Mesothelial cell of epicardium (in vitro differentiated cells): Measurements from ENCODE around the gene RIMKLB. TPM values are rescaled to one million over a fixed set of nuclear protein-coding genes. Genes with fewer than 3 reads are reported as not detected.

ENCODE experiments used
- DNase-seq, 2 experiments: peaks; one replicate each; pipeline ENCODE4 v3.0.0; 2021; ENCODE audit warnings: low spot score in 2 of 2; ENCODE audit not compliant: unreplicated experiment in 2 of 2
- H3K27ac Mint-ChIP-seq: 2 replicates; pipeline ENCODE4 v1.8.0; 2021; ENCODE audit warnings: mixed read lengths
- H3K27me3 Mint-ChIP-seq: 2 replicates; pipeline ENCODE4 v1.8.0; 2021; ENCODE audit warnings: low read depth, mixed read lengths
- H3K36me3 Mint-ChIP-seq: 2 replicates; pipeline ENCODE4 v1.8.0; 2021; ENCODE audit warnings: mixed read lengths
- H3K4me1 Mint-ChIP-seq: 2 replicates; pipeline ENCODE4 v1.8.0; 2021; ENCODE audit warnings: mixed read lengths
- H3K4me3 Mint-ChIP-seq: 2 replicates; pipeline ENCODE4 v1.8.0; 2021; ENCODE audit warnings: mild to moderate bottlenecking, moderate library complexity, mixed read lengths
- H3K9me3 Mint-ChIP-seq: 2 replicates; pipeline ENCODE4 v1.8.0; 2021; ENCODE audit warnings: mixed read lengths
- CTCF ChIP-seq: fragments of 200-600 bp; sonication (generic); IDR thresholded peaks from one replicate; pipeline ENCODE4 v1.5.0; 2021; ENCODE audit warnings: antibody characterized with exemption; ENCODE audit not compliant: unreplicated experiment
- total RNA-seq: library from RNA; stranded (reverse); gene quantifications from 3 replicates; pipeline ENCODE4 v1.2.1, GENCODE V29; 2021

The RIMKLB gene, protein sequence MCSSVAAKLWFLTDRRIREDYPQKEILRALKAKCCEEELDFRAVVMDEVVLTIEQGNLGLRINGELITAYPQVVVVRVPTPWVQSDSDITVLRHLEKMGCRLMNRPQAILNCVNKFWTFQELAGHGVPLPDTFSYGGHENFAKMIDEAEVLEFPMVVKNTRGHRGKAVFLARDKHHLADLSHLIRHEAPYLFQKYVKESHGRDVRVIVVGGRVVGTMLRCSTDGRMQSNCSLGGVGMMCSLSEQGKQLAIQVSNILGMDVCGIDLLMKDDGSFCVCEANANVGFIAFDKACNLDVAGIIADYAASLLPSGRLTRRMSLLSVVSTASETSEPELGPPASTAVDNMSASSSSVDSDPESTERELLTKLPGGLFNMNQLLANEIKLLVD
- total RNA-seq = 121 to 124 TPM (median 123 TPM) in 3 replicates

- peak; percentile 82 to 83 for DNase-seq
- H3K9me3 Mint-ChIP-seq = no peaks in the 10 kb centered on the region
- peak within 1 kb of the TSS; percentile 85 for H3K4me3 Mint-ChIP-seq
- H3K27ac Mint-ChIP-seq = peak within 1 kb of the TSS; percentile 99
- peaks cover 3% of the 10 kb centered on the region for H3K36me3 Mint-ChIP-seq
- TF ChIP-seq CTCF = no peak
- H3K27me3 Mint-ChIP-seq = no peaks in the 10 kb centered on the region
- H3K4me1 Mint-ChIP-seq = peaks cover 50% of the 10 kb centered on the region
These were observed at the start of gene RIMKLB for GRCh38 chr12:8697476-8698131. Gene RIMKLB (plus strand): TSS chr12:8697991. CDS start chr12:8713867, 15,876 bp downstream.

DNA sequence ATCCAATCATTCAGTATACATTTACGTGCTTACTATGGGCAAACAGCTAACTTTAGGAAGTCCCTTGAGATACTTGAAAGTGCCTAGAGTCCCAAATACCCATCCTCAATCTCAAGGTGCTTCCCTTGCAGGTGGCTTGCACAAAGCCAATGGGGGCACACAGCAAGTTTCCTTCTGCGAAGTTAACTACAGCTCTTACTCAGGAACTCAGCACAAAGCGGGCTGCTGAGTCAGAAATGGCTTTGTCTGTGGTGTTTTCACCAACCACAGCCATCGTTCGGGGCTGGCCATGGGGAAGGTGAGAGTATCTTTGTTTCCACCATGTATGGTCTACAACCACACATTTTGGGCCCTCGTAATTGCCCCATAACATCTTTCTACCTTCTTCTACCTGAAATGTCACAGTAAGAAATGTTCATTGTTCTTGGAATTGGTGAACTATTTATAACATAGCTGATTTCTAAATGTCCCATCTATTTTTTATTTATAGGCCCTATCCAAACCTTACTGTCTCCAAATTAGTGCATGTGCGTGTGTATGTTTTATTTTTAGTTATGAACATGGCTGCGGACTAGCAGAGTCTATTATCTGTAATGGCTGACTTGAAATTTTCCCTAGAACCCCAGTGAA, 49.1 kb upstream of the RIMKLB start:
- Mint-ChIP-seq H3K4me1 (no peaks in the 10 kb centered on the region), H3K9me3 (no peaks in the 10 kb centered on the region), H3K36me3 (no peaks in the 10 kb centered on the region), H3K4me3 (no peak overlapping the region), H3K27me3 (no peaks in the 10 kb centered on the region), H3K27ac (no peak overlapping the region)
- no peak for DNase-seq
- no peak for TF ChIP-seq CTCF

GRCh38 chr12:8655421-8655820, 42.4 kb upstream of the RIMKLB start:
- Mint-ChIP-seq H3K4me1 (peaks cover 3% of the 10 kb centered on the region), H3K4me3 (no peak overlapping the region), H3K27me3 (no peaks in the 10 kb centered on the region), H3K9me3 (no peaks in the 10 kb centered on the region), H3K27ac (no peak overlapping the region), H3K36me3 (no peaks in the 10 kb centered on the region)
- DNase-seq = no peak
- no peak for TF ChIP-seq CTCF

DNA sequence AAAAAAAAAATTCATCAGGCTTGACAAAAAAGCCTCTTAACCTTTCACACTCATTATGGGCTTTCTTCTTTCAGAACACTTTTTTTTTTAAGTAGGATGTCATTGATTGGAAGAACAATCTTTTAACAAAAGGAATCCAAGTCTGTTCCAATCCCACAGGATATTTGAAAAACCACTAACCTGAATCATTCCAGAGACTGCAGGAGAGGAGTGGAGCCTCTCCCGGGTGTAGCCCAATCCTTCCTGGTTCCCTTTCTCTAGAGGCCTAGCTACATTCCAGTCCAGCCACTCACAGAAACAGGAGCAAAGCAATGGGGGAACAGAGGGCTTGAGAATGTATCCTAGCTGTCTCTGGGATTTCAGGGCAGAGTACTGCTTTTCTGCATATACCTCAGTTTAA, 39.4 kb upstream of the RIMKLB start:
- Mint-ChIP-seq H3K4me1 (peaks cover 3% of the 10 kb centered on the region), H3K27me3 (no peaks in the 10 kb centered on the region), H3K36me3 (no peaks in the 10 kb centered on the region), H3K27ac (peak overlapping the region; percentile 85), H3K4me3 (no peak overlapping the region), H3K9me3 (no peaks in the 10 kb centered on the region)
- no peak for TF ChIP-seq CTCF
- DNase-seq = no peak

GRCh38 chr12:8661016-8661415, 36.8 kb upstream of the RIMKLB start:
- Mint-ChIP-seq H3K27ac (peak overlapping the region; percentile 58), H3K4me3 (no peak overlapping the region), H3K27me3 (no peaks in the 10 kb centered on the region), H3K4me1 (peaks cover 9% of the 10 kb centered on the region), H3K9me3 (no peaks in the 10 kb centered on the region), H3K36me3 (no peaks in the 10 kb centered on the region)
- TF ChIP-seq CTCF = no peak
- no peak for DNase-seq
